Gastrocnemius medialis (tissue), 4 donors: ENCODE measurements around the gene NAV1. TPM values are rescaled to one million over a fixed set of nuclear protein-coding genes. Genes with fewer than 3 reads are reported as not detected.
"Not testable (repeated sequence)": the region's sequence is repeated elsewhere in the genome, so short reads cannot be mapped to it uniquely, and the experiment has no call there.

Source experiments
- ATAC-seq, 2 donors: fragments of 150-250 bp; one replicate each; pipeline ENCODE4 v1.9.1; 2016
- DNase-seq, 2 donors: peaks; one replicate each; pipeline ENCODE4 v3.0.0-alpha.2; 2019
- H3K27ac ChIP-seq, 4 donors: fragments of 200-600 bp; sonication (generic); 1 replicate in 1 of 4; 2 replicates in 3 of 4; pipeline ENCODE4 v1.5.1; 2016 to 2018; ENCODE audit warnings: mild to moderate bottlenecking in 2 of 4, moderate library complexity in 1 of 4
- H3K27me3 ChIP-seq, 3 donors: fragments of 200-600 bp; sonication (generic) in 2 of 3; 1 replicate in 1 of 3; 2 replicates in 2 of 3; pipeline versions ENCODE4 v1.5.1 to v1.6.0; 2016 to 2019; ENCODE audit warnings: mild to moderate bottlenecking in 1 of 3, moderate library complexity in 1 of 3
- H3K36me3 ChIP-seq, 2 donors: fragments of 200-600 bp; sonication (generic) in 1 of 2; one replicate each; pipeline ENCODE4 v1.5.1; 2017 to 2018
- H3K4me1 ChIP-seq, 2 donors: fragments of 200-600 bp; sonication (generic) in 1 of 2; one replicate each; pipeline ENCODE4 v1.5.1; 2016 to 2017; ENCODE audit warnings: mild to moderate bottlenecking in 2 of 2
- H3K4me3 ChIP-seq, 4 donors: fragments of 200-600 bp; sonication (generic) in 3 of 4; 1 replicate in 1 of 4; 2 replicates in 3 of 4; pipeline ENCODE4 v1.5.1; 2016 to 2019; ENCODE audit warnings: mild to moderate bottlenecking in 2 of 4
- H3K9me3 ChIP-seq, 3 donors: fragments of 200-600 bp; sonication (generic) in 2 of 3; 1 replicate in 1 of 3; 2 replicates in 2 of 3; pipeline ENCODE4 v1.5.1; 2016 to 2019
- POLR2A ChIP-seq, 2 donors: fragments of 450-650 bp; IDR thresholded peaks; one replicate each; pipeline ENCODE4 v1.6.1; 2017; ENCODE audit warnings: antibody characterized with exemption in 2 of 2, mild to moderate bottlenecking in 2 of 2, moderate library complexity in 2 of 2
- in situ Hi-C, 4 donors: fragments of 200-750 bp; cut with MboI; loops; one replicate each; pipeline versions ENCODE4 v1.15.0 to v1.8.0; 2017; ENCODE audit warnings: low sequenced_read_pairs in 4 of 4
- intact Hi-C: fragments of 100-400 bp; cut with DNase I; formaldehyde crosslinking; loops from one replicate; pipeline ENCODE4 v1.15.1; 2023; ENCODE audit warnings: low total_unique reads
- total RNA-seq, 4 donors: library from RNA; depleted of rRNA; stranded (reverse); fragments of >200 nt; gene quantifications; one replicate each; pipeline versions ENCODE4 v1.1.0 to v1.2.3, GENCODE V29; 2016
- TF ChIP-seq, protein P1 (sequence below), 5 experiments: fragments of 450-650 bp in 3 of 5; fragments of 200-600 bp in 2 of 5; sonication (generic) in 2 of 5; IDR thresholded peaks in 4 of 5; conservative IDR thresholded peaks in 1 of 5; 1 replicate in 4 of 5; 2 replicates in 1 of 5; pipeline ENCODE4 v1.5.1; 2016 to 2019; ENCODE audit warnings: antibody characterized with exemption in 5 of 5, mild to moderate bottlenecking in 3 of 5, moderate library complexity in 3 of 5

Gene NAV1
- total RNA-seq, 4 donors from 2014 or later = 4.2 to 9.1 (median 7.1) TPM

DNA sequence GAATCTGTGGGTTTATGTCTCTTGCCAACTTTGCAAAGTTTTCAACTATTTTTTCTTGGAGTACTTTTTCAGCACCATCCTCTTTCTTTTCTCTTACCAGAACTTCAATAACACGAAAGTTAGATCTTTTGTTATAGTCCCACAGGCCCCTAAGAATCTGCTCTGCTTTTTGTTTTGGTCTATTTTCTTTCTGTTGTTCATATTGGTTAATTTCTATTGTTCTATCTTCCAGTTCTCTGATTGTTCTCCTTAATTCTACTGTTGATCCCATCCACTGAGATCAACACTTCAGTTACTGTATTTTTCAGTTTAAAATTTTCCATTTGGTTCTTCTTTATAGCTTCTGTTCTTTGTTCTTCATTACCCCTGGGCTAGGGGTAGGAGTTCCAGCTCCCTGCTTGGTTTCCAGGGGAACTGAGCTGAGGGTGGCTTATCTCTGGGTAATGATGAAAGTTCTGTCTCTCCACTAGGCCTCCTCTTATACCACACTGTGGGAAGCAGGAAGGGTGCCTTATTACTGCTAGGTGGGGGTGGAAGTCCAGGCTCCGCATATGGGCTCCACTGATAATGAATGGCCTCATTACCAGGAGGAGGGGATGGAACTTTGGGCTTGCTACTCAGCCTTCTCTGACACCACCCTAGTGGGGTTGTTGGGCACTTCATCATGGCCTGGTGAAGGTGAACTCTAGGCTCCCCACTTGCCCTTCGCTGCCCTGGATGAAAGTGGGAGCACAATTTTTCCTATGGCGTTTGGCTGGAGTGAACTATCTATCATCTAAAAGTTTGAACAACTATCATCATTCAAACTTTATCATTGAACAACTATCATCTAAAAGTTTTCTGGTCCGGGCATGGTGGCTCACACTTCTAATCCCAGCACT, 39.3 kb downstream of the NAV1 start:
- Histone ChIP-seq H3K4me3 (no peak overlapping the region), H3K27ac (no peak overlapping the region), H3K36me3 (no peaks in the 10 kb centered on the region), H3K9me3 (no peaks in the 10 kb centered on the region), H3K4me1 (no peaks in the 10 kb centered on the region), H3K27me3 (no peaks in the 10 kb centered on the region)
- TF ChIP-seq POLR2A (IDR thresholded peaks at IDR 0.05) = no peak
- TF ChIP-seq, protein P1, sequence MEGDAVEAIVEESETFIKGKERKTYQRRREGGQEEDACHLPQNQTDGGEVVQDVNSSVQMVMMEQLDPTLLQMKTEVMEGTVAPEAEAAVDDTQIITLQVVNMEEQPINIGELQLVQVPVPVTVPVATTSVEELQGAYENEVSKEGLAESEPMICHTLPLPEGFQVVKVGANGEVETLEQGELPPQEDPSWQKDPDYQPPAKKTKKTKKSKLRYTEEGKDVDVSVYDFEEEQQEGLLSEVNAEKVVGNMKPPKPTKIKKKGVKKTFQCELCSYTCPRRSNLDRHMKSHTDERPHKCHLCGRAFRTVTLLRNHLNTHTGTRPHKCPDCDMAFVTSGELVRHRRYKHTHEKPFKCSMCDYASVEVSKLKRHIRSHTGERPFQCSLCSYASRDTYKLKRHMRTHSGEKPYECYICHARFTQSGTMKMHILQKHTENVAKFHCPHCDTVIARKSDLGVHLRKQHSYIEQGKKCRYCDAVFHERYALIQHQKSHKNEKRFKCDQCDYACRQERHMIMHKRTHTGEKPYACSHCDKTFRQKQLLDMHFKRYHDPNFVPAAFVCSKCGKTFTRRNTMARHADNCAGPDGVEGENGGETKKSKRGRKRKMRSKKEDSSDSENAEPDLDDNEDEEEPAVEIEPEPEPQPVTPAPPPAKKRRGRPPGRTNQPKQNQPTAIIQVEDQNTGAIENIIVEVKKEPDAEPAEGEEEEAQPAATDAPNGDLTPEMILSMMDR (IDR thresholded peaks at IDR 0.05 in 4 of 5, conservative IDR thresholded peaks at IDR 0.05 in 1 of 5) = no peak
- no peak for ATAC-seq
- intact Hi-C loops = no loop called here
- DNase-seq = no peak
- in situ Hi-C loops = no loop called here

DNA sequence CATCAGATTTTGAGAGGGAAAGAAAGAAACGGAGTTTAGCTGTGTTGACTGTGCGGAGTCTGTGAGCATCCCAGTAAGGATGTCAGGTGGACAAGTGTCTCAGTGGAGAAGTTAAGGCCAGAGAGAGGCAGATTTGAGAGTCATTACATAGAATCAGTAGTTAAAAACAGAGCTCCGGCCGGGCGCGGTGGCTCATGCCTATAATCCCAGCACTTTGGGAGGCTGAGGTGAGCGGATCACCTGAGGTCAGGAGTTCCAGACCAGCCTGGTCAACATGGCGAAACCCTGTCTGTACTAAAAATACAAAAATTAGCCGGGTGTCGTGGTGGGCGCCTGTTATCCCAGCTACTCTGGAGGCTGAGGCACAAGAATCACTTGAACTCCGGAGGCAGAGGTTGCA, 42.4 kb downstream of the NAV1 start:
- in situ Hi-C loops, intact Hi-C loops, H3K27me3 ChIP-seq, H3K4me1 ChIP-seq, H3K9me3 ChIP-seq, H3K27ac ChIP-seq, H3K4me3 ChIP-seq, H3K36me3 ChIP-seq, ATAC-seq, DNase-seq: not testable (repeated sequence)

DNA sequence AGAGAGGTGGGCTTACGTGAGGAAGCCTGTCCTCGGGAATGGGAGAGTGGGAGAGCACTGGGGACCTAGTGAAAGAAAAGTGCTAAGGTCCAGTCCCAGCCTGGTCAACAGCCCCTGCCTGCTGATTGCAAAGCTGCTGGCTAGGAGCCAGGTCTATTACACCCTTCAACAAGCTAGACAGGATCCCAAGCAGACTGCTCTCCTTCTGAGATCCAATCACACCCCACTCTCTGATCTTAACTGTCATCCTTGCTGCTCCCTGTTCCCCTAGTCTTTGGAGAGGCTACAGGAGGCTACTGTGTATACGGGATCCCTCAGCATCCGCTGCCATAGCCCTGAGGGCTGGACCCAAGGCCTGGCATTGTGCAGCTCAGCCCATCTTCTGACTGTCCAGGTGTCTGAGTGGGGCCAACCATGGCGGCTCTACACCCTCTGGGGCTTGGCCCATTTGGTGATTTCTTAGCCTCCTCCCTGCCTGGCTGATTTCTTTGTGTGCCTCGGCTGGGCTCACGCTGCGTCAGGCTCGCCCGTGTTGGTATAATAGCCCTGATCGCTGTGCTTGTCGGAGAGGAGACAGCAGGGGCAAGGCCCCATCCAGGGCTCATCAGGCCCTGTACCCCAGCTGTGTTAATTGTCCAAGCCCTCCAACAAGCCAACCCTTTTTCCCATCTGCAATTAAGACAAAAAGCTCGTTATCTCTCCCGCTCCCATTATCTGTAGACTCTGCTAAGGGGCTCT, 43.9 kb downstream of the NAV1 start:
- intact Hi-C loops = no loop called here
- Histone ChIP-seq H3K4me3 (no peak overlapping the region), H3K9me3 (no peaks in the 10 kb centered on the region), H3K27me3 (no peaks in the 10 kb centered on the region), H3K4me1 (peaks cover 0 to 7% of the 10 kb centered on the region in 2 donors), H3K36me3 (no peaks in the 10 kb centered on the region), H3K27ac (no peak overlapping the region)
- in situ Hi-C loops = no loop called here
- DNase-seq (no peak), ATAC-seq (no peak)
- TF ChIP-seq, protein P1 (IDR thresholded peaks at IDR 0.05 in 4 of 5, conservative IDR thresholded peaks at IDR 0.05 in 1 of 5) = no peak

DNA sequence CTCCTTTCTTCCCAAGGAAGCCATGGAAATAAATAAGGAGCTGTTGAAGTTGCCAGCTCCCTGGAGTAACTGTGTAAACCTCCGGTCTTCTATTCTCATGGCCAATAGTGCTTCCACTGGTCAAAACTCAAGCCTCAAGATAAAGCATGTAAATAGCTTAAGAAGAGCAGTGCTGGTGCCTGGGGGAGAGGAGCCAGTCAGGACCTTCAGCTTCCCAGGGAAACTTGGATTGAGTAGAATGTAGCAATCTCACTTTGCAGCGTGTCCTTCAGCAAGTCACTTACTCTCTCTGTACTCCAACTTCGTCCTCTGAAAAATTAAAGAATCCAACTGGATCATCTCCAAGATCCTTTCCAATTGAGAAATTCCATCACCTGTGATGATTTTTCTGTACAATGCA, 44.7 kb downstream of the NAV1 start:
- Histone ChIP-seq H3K9me3 (no peaks in the 10 kb centered on the region), H3K4me1 (peaks cover 0 to 7% of the 10 kb centered on the region in 2 donors), H3K27me3 (no peaks in the 10 kb centered on the region), H3K36me3 (no peaks in the 10 kb centered on the region), H3K27ac (no peak overlapping the region), H3K4me3 (no peak overlapping the region)
- no peak for TF ChIP-seq POLR2A (IDR thresholded peaks at IDR 0.05)
- TF ChIP-seq, protein P1 (IDR thresholded peaks at IDR 0.05 in 4 of 5, conservative IDR thresholded peaks at IDR 0.05 in 1 of 5) = no peak
- intact Hi-C loops = no loop called here
- DNase-seq (no peak), ATAC-seq (no peak)
- in situ Hi-C loops = no loop called here

DNA sequence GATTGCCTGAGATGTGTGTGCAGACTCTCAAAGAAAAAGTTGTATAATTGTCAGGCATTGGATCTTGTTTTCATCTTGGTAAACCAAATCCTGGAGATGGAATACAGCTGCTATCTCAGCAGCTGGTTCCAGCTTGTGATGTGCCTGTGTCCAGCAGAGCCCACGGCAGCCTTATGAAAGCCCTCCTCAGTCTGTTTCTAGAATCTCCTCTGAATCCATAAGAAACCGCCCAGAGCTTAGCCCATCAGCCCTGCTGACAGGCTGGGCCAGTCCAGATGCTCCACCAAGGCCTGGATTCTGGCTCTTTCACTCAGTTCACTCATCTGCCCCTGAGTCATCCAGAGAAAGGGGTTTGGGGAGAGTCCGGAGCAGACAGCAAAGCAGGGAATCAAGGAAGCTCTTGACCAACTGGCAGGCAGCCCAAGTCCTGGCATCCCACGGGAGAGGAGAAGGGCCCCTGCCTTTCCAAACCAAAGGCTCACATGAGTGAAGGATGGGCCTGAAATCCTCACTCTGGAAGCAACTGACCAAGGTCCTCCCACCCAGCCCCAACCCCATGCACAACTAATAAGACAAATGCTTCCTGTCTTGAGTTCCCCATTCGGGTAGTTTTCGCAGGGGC, 45.7 kb downstream of the NAV1 start:
- no peak for TF ChIP-seq POLR2A (IDR thresholded peaks at IDR 0.05)
- TF ChIP-seq, protein P1 (IDR thresholded peaks at IDR 0.05 in 4 of 5, conservative IDR thresholded peaks at IDR 0.05 in 1 of 5) = no peak
- Histone ChIP-seq H3K27me3 (no peaks in the 10 kb centered on the region), H3K36me3 (no peaks in the 10 kb centered on the region), H3K27ac (no peak overlapping the region), H3K4me3 (no peak overlapping the region), H3K9me3 (no peaks in the 10 kb centered on the region), H3K4me1 (peaks cover 0 to 7% of the 10 kb centered on the region in 2 donors)
- ATAC-seq = no peak
- intact Hi-C loops (no loop called here), in situ Hi-C loops (no loop called here)
- no peak for DNase-seq
